ENCODE results near the gene PCDHA1. TPM values are rescaled to one million over a fixed set of nuclear protein-coding genes. Genes with fewer than 3 reads are reported as not detected.
A peak's percentile ranks its signal among the peaks of the same experiment; 100 is the strongest.
"Not testable (repeated sequence)": the region's sequence is repeated elsewhere in the genome, so short reads cannot be mapped to it uniquely, and the experiment has no call there.

PCDHA1 gene
- total RNA-seq, 1 experiment from 2014 or later: not detected

- BruUV-seq (replicated peaks); in situ Hi-C loops (cut with HindIII; ENCODE audit: low pct_unique_long_range_greater_than_20kb, low sequenced_read_pairs); H3K4me3 ChIP-seq (ENCODE audit: low read depth in 2 of 2, low read length in 2 of 2); intact Hi-C loops (cut with micrococcal nuclease; ENCODE audit: unreplicated experiment); H3K27ac ChIP-seq (ENCODE audit: low read length); DNase-seq (ENCODE audit: low read depth, low spot score); POLR2A ChIA-PET; ATAC-seq; H3K9me3 ChIP-seq (ENCODE audit: control insufficient read depth, insufficient read depth, low read depth, low read length); H3K36me3 ChIP-seq (ENCODE audit: control insufficient read depth, insufficient read depth, low read length); H3K27me3 ChIP-seq (ENCODE audit: control insufficient read depth, insufficient read depth, low read length); H3K4me1 ChIP-seq (ENCODE audit: control insufficient read depth, insufficient read depth, low read length): not testable (repeated sequence)
- peak in 1 of 2 experiments; percentile 40; a peak in 1 of 4 replicates for TF ChIP-seq REST (IDR thresholded peaks at IDR 0.05; ENCODE audit: insufficient read depth in 1 of 2, low read depth in 2 of 2, low read length in 1 of 2)
- CTCF ChIA-PET: interaction anchor here (1.8 kb wide), 1 partner anchor 163 kb away, joined by 15 read pairs; no protein-coding TSS in a partner anchor
These were observed 90.8 kb downstream of the PCDHA1 start for GRCh38 chr5:140876541-140877261.

GRCh38 chr5:140877262-140877581, 91.3 kb downstream of the PCDHA1 start:
- no TSS peak for BruUV-seq (replicated peaks)
- Histone ChIP-seq H3K4me1 (ENCODE audit: control insufficient read depth, insufficient read depth, low read length) (no peaks in the 10 kb centered on the region), H3K9me3 (ENCODE audit: control insufficient read depth, insufficient read depth, low read depth, low read length) (no peaks in the 10 kb centered on the region; the same call in 1 of the 2 replicates), H3K4me3 (ENCODE audit: low read depth in 2 of 2, low read length in 2 of 2) (no peak overlapping the region), H3K27me3 (ENCODE audit: control insufficient read depth, insufficient read depth, low read length) (no peaks in the 10 kb centered on the region), H3K36me3 (ENCODE audit: control insufficient read depth, insufficient read depth, low read length) (no peaks in the 10 kb centered on the region), H3K27ac (ENCODE audit: low read length) (no peak overlapping the region)
- ATAC-seq: no peak
- DNase-seq (ENCODE audit: low read depth, low spot score): no peak
- CTCF ChIA-PET: no interaction called here
- no peak for TF ChIP-seq TCF7L2 (IDR thresholded peaks at IDR 0.05; ENCODE audit: low read depth, low read length)
- no peak for TF ChIP-seq POLR2AphosphoS5 (IDR thresholded peaks at IDR 0.05; ENCODE audit: low read depth, low read length)
- TF ChIP-seq SIN3A (IDR thresholded peaks at IDR 0.05; ENCODE audit: borderline replicate concordance, insufficient read depth, low read depth, low read length): no peak
- TF ChIP-seq REST (IDR thresholded peaks at IDR 0.05; ENCODE audit: insufficient read depth in 1 of 2, low read depth in 2 of 2, low read length in 1 of 2): no peak
- TF ChIP-seq, protein P1, sequence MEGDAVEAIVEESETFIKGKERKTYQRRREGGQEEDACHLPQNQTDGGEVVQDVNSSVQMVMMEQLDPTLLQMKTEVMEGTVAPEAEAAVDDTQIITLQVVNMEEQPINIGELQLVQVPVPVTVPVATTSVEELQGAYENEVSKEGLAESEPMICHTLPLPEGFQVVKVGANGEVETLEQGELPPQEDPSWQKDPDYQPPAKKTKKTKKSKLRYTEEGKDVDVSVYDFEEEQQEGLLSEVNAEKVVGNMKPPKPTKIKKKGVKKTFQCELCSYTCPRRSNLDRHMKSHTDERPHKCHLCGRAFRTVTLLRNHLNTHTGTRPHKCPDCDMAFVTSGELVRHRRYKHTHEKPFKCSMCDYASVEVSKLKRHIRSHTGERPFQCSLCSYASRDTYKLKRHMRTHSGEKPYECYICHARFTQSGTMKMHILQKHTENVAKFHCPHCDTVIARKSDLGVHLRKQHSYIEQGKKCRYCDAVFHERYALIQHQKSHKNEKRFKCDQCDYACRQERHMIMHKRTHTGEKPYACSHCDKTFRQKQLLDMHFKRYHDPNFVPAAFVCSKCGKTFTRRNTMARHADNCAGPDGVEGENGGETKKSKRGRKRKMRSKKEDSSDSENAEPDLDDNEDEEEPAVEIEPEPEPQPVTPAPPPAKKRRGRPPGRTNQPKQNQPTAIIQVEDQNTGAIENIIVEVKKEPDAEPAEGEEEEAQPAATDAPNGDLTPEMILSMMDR (IDR thresholded peaks at IDR 0.05): no peak
- POLR2A ChIA-PET: no interaction called here
- intact Hi-C loops (cut with micrococcal nuclease; ENCODE audit: unreplicated experiment): no loop called here
- in situ Hi-C loops (cut with HindIII; ENCODE audit: low pct_unique_long_range_greater_than_20kb, low sequenced_read_pairs): no loop called here
